Embryonic facial prominence (tissue), 1 donor: Measurements from ENCODE around the gene RSBN1L.
A peak's percentile ranks its signal among the peaks of the same experiment; 100 is the strongest.
"Not testable (repeated sequence)": the region's sequence is repeated elsewhere in the genome, so short reads cannot be mapped to it uniquely, and the experiment has no call there.

Experiments
- DNase-seq: peaks from one replicate; pipeline ENCODE4 v3.0.0-alpha.2; 2016; ENCODE audit errors: extremely low spot score

The RSBN1L gene

DNA sequence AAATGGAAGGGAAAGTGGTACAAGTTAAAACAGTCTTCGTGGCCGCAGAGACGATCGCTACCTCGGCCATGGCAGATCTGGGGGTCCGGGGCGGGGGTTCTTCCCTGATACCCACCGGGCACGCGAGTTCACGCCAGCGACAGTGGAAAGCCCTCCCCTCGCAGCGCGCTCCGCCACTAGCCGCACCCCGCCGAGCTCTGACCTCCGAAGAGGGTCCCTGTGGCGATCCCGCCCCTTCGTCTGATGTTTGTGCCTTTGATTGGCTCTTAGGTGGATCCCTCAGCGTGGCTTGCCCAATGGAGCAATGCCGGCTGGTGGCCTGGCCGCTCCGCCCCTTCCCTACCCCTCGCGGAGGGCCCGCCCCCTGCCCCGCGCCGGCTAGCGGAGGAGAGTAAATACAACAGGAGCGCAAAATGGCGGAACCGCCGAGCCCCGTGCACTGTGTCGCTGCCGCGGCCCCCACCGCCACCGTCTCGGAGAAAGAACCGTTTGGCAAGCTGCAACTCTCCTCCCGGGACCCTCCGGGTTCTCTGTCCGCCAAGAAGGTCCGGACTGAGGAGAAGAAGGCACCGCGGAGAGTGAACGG, at the start of gene RSBN1L:
TSS of gene RSBN1L (plus strand) at position 403 of the 586 bp plus-strand sequence. CDS start at position 414, 11 bp downstream.
- peak; percentile 98 for DNase-seq

DNA sequence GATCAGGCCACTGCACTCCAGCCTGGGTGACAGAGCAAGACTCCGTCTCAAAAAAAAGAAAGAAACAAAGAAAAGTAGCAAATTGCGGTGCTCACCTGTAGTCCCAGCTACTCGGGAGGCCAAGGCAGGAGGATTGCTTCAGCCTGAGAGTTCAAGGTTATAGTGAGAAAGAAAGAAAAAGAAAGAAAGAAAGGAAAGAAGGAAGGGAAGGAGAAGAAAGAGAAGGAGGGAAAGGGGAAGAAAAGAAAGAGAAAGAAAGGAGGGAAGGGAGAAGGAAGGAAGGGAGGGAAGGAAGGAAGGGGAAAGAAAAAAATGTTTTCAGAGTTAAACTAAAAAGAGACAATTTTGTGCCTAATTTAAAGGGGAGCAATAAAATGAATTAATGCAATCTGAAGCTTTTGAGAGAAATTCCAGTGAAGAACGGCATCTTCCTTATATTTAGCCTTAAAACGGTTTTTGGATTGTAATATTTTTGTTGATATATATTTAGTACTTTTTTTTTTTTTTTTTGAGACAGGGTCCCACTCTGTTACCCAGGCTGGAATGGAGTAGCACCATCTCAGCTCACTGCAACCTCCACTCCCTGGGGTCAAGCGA, 47.4 kb upstream of the RSBN1L start:
- DNase-seq, result no peak

DNA sequence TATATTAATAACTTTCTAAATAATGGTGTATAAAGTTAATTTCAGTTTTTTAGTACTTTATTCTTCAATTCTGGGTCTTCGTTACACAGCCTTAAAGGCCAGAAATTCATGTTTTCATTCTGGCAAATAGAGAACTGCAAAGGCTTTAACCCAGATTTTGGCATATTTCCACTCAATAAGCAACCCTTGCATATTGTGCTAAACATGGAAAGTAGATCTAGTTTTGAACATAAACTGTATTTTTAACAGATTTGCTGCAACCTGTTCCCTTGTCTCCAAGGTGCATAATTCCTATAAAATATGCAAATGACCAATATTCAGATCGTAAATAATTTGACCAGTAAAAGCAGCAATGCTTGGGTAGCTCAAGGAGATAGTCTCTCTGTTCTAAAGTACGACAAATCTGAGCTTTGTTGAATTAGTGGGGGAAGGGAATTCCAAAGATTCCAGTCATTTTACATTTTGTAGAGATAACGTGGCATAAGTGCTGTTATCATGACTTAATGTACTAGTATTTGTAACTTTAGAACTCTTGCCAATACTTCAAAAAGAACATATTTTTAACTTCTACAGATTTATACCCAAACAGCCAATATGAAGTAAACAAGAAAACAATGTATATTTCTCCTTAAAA, 46.4 kb upstream of the RSBN1L start:
- no peak for DNase-seq

DNA sequence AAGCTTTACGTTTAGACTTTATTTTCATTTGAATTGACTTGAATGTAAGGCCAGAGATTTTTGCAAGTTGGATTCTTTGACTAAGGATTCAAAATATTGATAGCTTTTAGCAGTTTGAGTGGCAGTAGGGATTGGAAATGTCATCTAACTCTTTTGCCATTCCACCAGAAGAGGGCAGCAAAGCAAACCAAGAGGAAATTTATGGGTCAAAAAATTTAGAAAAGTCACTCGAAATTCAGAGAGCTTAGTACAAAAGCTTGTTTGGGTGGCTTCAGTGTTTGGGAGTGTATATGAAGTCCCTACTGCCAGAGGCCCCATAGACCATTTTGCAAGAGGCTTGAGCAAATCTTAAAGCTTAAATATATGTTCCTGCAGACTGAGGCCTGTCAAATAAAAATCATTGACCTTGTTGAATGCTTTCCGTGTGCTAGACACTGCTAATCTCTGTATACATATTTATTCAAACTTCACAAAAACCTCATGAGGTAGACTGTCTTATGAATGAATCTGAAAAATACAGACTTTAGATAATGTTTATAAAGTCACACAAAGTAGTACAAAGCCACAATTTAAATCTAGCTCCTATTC, 44.6 kb upstream of the RSBN1L start:
- peak; percentile 14 for DNase-seq

DNA sequence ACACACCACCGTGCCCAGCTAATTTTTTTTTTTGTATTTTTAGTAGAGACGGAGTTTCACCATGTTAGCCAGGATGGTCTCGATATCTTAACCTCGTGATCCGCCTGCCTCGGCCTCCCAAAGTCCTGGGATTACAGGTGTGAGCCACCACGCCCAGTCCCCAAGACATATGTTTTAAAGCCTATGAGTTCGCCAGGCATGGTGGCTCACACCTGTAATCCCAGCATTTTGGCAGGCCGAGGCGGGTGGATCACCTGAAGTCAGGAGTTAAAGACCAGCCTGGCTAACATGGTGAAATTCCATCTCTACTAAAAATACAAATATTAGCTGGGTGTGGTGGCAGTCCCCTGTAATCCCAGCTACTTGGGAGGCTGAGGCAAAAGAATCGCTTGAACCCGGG, 43.4 kb upstream of the RSBN1L start:
- not testable (repeated sequence) for DNase-seq

GRCh38 chr7:77653572-77653971, 42.7 kb upstream of the RSBN1L start:
- DNase-seq, result no peak

- no peak for DNase-seq
Measured at GRCh38 chr7:77655356-77655755, 40.9 kb upstream of the RSBN1L start.

- no peak for DNase-seq
Measured at GRCh38 chr7:77655836-77656455, 40.3 kb upstream of the RSBN1L start.

- no peak for DNase-seq
Measured at GRCh38 chr7:77657427-77658224, 38.6 kb upstream of the RSBN1L start.

DNA sequence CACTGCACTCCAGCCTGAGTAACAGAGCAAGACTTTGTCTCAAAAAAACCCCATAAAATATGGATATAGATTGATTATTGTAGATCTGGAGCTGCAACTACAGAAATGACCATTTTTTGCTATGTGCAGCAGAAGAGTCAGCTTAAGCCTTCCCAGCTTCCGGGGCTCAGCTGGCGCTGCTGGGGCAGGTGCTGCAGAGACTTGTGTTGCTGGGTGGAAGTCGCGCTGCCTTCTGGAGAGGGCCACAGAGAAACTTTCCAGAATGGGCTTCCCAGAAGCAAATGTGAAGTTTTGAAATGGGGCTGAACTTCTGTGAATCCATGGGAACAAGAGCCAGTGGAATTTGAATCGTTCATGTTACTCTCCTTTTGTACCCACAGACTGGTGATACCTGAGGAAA, 37.3 kb upstream of the RSBN1L start:
- DNase-seq, result no peak

DNA sequence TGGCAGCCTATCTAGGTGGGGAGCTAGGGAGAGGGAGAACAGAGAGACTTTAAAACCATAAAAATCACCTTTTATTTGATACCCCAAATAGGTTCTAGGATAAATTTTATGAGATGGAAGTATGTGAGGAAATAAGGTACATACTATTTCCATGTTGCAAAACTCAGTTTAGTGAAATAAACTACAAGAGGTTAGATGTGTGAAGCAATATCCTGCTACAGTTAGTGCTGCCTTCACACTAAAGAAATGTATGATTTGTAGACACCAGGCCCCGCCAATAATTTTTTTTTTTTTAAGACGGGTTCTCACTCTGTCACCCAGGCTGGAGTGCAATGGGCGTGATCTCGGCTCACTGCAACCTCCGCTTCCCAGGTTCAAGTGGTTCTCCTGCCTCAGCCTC, 34.4 kb upstream of the RSBN1L start:
- DNase-seq, result no peak

DNA sequence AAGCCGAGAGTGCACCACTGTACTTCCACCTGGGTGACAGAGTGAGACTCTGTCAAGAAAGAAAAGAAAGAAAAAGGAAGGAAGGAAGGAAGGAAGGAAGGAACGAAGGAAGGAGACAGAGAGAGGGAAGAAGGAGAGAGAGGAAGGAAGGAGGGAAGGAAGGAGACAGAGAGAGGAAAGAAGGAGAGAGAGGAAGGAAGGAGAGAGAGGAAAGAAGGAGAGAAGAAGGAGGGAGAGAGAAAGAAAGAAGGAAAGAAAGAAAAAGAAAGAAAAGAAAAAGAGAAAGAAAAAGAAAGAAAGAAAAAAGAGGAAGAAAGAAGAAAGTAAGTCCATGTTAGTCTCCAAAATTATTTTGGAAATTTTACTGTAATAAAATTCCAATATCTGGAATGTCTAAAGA, 33.4 kb upstream of the RSBN1L start:
- no peak for DNase-seq

DNA sequence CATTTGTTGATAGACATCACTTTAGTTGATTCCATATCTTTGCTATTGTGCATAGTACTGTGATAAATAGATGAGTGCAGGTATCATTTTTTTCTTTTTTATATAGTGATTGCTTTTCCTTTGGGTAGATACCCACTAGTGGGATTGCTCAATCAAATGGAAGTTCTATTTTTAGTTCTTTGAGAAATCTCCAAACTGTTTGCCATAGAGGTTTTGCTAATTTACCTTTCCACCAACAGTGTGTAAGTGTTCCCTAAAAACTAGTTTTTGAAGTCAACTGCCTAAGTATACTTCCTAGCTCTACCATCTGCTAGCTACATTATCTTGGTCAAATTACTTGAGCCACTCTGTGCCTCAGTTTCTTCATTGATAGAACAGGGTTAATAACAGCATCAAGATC, 31.5 kb upstream of the RSBN1L start:
- no peak for DNase-seq

DNA sequence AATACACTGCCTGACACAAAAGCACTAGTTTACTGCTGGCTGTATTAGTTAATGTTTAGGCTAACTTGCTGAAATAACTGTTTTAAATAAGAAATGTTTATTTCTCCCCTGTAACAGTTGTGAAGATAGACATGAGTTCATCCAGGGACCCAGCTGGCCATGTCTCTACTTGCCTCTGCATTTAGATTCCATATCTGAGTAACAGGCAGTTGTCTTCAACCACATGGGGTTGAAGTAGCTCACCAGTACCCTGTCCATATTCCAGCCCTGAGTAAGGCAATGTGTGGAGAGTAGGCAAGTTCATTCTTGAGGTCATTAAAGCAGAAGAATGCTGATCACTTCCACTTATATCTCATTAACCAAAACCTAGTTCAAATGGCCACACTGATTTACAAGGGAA, 31.1 kb upstream of the RSBN1L start:
- no peak for DNase-seq

- DNase-seq, result no peak
Measured at GRCh38 chr7:77667459-77668086, 28.7 kb upstream of the RSBN1L start.

- DNase-seq, result no peak
Measured at GRCh38 chr7:77674878-77675277, 21.4 kb upstream of the RSBN1L start.

DNA sequence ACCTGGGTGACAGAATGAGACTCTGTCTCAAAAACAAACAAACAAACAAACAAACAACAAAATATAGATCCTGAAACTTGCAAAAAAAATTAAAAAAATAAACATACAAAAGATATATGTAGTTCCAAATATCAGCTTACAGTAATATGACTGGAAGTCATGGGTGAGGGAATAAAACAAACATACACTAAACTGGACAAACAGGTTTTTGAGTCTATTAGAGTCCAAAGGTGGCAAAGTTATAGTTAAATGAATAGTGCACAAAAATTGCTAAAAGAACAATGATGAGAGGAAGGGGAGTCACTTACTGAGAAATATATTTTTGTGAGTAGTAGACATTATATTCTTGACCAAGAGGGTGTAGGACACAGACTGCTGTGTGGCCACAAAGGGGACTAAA, 16.7 kb upstream of the RSBN1L start:
- no peak for DNase-seq

DNA sequence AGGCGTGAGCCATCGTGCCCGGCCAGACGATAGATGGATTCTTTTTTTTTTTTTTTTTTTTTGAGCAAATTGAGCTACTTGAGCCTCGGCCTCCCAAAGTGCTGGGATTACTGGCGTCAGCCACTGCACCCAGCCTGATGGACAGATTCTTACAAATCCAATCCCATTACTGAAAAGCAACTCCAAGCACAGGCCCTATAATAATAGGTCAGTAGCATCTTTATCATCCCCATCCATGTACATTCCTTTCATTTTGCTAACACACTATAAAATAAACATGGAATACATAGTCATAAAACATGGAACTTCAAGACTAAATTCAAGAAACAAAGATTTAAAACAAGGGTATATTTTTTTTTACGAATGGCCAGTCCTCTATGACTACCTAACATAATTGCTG, 16.0 kb upstream of the RSBN1L start:
- DNase-seq, result no peak

DNA sequence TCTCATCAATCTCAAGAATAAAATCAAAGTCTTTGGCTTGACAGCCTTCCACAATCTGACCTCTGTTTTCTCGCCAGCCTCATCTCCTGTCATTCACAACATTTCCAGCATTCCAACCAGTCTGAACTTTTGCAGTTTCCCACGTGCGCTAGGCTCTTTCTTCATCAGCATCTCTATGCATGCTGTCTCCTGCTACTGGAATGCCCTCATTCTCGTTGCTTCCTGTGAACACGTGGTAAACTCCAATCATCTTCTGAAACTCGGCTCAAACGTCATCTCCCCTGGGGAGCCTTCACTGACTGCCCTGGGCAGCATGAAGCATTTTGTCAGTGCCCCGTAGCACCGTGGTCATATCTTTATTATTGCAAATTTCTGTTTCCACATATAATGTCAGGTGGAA, 12.2 kb upstream of the RSBN1L start:
- no peak for DNase-seq

- no peak for DNase-seq
Measured at GRCh38 chr7:77685233-77685632, 11.0 kb upstream of the RSBN1L start.

DNA sequence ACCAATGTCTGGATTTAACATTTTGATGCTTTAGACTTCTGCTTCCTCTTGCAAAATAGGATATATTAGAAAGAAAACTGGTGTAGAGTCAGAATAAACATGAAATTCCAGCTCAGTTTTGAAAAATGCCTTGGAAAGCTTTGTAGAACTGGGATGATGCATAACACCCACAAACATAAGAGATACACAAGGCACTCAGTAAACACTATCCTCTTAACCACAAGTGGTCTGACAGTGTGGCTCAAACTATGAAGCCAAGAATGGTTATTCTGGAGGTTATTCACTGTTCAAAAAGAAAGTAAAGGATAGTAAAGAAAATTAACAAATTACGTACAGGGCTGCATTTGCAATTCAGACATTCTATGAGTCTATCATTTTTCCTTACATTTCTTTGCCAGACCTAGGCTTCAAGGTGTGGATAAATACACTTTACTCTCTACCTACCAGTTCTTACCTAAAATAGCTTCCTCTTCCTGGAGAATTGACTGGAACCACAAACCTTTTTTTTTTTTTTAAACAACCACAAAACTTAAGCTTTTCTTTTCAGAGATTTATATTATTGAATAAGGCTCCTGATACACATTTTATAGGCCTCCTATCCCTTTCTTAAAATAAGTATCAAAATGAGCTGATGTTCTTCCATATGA, 9.0 kb upstream of the RSBN1L start:
- no peak for DNase-seq
